DMS 273 (cell line): ENCODE data around the gene CNIH4.
"Not testable (repeated sequence)": the region's sequence is repeated elsewhere in the genome, so short reads cannot be mapped to it uniquely, and the experiment has no call there.

Source experiments
- DNase-seq: peaks from one replicate; lab custom pipeline; 2025; ENCODE audit not compliant: unreplicated experiment; lab: John Stamatoyannopoulos, UW

CNIH4 gene

DNA sequence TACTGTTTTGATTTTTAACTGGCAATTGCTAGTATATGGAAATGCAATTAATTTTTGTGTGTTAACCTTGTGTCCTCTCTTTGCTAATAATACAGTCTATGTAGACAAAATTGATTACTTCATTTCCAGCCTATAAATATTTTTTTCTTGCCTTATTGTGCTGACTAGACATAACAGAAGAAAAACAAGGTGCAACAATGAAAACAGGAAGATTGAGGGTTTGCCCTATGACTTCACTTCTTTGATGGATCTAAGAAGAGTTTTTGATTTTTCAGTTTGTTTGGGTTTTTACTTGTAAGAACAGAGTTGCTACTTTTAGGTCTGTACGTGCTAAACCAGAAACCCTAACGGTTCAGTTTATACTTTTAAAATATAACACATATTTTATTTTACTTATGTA is 8.5 kb upstream of the CNIH4 start:
- DNase-seq: no peak

GRCh38 chr1:224349716-224350115 is 7.0 kb upstream of the CNIH4 start:
- not testable (repeated sequence) for DNase-seq

GRCh38 chr1:224352436-224353085 is 4.1 kb upstream of the CNIH4 start:
- not testable (repeated sequence) for DNase-seq

DNA sequence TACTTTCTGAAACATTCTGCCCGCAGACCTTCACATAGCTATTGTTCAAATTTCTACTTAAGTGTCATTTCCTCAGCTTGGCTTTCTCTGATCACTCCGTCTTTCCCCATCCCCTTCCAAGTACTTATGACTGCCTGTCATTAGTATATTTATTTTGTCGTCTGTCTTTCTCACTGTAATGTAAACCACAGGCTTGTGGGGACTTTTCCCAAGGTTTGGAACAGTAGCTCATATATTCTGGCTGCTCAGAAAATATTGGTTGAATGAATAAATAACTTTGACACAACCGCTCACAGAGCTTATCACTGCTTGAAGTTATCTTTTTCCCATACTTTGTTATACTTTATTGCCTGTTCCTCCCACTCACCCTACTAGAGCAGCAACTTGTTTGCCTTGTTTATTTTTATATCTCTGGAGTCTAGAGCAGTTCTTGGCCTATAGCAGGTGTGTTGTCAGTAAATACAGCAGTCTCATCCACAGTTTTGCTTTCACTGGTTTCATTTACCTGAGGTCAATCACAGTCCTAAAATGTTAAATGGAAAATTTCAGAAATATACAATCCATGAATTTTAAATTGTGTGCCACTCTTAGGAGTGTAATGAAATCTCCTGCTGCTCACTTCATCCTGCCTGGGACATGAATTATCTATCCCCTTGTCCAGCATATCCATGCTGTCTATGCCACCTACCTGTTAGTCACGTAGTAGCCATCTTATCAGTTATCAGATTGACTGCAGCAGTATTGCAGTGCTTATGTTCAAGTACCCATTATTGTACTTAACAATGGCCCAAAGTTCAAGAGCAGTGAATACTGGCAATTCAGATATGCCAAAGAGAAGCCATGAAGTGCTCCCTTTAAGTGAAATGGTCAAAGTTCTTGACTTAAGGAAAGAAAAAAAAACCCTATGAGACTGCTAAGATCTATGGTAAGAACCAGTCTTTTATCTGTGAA is 2.4 kb upstream of the CNIH4 start:
- no peak for DNase-seq

GRCh38 chr1:224357626-224358124 is 996 bp downstream of the CNIH4 start:
- peak; percentile 55 for DNase-seq

DNA sequence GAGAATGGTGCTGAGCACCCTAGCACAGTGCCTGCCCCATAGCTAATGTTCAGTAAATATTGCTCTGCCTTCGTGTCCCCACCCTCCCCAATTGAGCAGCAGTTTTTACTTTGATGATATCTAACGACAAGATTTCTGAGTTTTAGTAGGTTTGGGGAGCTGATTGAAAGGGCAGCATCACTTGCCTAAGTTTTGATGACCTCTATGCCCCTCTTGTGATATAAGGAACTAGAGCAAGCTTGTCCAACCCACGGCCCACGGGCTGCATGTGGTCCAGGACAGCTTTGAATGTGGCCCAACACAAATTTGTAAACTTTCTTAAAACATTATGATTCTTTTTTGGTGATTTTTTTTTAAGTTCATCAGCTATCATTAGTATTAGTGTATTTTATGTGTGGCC is 1.6 kb downstream of the CNIH4 start:
- DNase-seq: no peak

GRCh38 chr1:224359207-224359606 is 2.5 kb downstream of the CNIH4 start:
- no peak for DNase-seq

GRCh38 chr1:224368409-224368808 is 11.7 kb downstream of the CNIH4 start:
- no peak for DNase-seq

- DNase-seq: no peak
Observed at GRCh38 chr1:224373008-224373590, 16.4 kb downstream of the CNIH4 start.

- no peak for DNase-seq
Observed at GRCh38 chr1:224375059-224375458, 18.4 kb downstream of the CNIH4 start.

- no peak for DNase-seq
Observed at GRCh38 chr1:224377676-224378006, 21.0 kb downstream of the CNIH4 start.

- no peak for DNase-seq
Observed at GRCh38 chr1:224378855-224379631, 22.4 kb downstream of the CNIH4 start.

DNA sequence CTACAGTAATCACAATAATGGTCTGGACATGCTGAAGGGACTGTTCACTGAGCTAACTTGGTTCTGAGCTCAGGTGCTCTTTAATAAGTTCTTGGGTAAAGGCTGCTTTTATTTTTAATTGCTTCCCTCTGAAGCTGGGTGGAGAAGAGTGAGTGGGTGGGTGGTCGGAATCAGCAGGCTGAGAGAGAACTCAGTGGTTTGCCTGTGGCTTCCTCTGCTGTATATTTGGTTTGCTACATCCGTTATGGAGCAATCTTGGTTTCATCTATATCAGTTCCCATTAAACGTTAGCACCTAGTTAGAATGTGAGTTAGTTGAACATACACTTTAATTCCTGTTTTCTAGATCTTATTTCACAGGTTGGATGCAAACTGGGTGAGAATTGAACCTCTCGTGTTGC is 23.3 kb downstream of the CNIH4 start:
- no peak for DNase-seq

- no peak for DNase-seq
Observed at GRCh38 chr1:224381880-224382548, 25.3 kb downstream of the CNIH4 start.

GRCh38 chr1:224383218-224383617 is 26.5 kb downstream of the CNIH4 start:
- DNase-seq: no peak

DNA sequence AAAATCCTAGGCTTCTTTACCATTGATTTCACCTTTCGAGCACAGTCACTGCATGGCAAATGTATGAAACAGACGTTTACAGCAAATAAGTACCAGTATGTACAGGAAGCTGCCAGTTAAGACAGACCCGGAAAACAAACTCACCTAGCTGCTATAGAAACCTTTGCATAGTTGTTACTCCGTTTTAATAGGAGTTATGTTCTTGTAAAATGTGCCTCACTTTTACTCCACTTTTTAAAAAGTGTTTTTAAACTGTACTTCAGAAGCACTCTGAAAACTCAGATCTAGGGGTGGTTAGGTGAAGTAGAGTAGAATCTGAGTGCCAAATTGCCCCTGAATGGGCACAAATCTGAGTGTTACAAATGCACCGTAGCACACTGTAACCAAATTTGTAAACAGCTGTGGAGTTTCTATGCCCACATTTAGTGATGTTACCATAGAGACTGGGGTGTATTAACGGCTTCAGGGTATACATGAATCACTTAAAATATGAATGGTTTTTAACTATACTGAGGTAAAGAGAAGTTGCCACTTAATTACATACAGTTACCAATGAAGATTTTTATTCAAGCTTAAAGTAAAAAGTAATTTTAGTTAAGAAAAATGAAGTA is 30.7 kb downstream of the CNIH4 start:
- DNase-seq: no peak

- no peak for DNase-seq
Observed at GRCh38 chr1:224387943-224388342, 31.3 kb downstream of the CNIH4 start.

DNA sequence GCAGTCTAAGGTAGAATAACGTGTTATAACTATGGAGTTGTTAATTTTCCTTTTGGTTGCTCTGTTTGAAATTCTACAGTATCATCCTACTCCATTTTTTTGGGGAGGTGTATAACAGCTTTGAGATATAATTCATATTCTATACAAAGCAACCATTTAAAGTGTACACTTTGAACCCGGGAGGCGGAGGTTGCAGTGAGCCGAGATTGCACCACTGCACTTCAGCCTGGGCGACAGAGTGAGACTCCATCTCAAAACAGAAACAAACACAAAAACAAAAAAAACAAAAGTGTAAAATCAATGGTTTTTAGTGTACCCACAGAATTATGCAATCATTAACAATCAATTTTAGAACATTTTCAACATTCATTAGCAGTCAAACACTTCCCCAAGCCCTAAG is 33.8 kb downstream of the CNIH4 start:
- no peak for DNase-seq

GRCh38 chr1:224392411-224393249 is 36.0 kb downstream of the CNIH4 start:
- no peak for DNase-seq
